HG03354 (cell line): ENCODE data around the gene AGER.
"Not testable (repeated sequence)": the region's sequence is repeated elsewhere in the genome, so short reads cannot be mapped to it uniquely, and the experiment has no call there.

Experiments
- ATAC-seq: cut with Tn5 transposase; IDR thresholded peaks from one replicate; pipeline ENCODE4 v1.9.1; 2021; ENCODE audit warnings: mild to moderate bottlenecking; ENCODE audit not compliant: unreplicated experiment, poor library complexity, severe bottlenecking

AGER gene

GRCh38 chr6:32184084-32184640 is at the start of gene AGER:
AGER (minus strand) TSS chr6:32184253; CDS start chr6:32184222, 31 bp downstream.
- ATAC-seq, result no peak

- ATAC-seq, result no peak
Observed at GRCh38 chr6:32226434-32226833, 42.4 kb upstream of the AGER start.

DNA sequence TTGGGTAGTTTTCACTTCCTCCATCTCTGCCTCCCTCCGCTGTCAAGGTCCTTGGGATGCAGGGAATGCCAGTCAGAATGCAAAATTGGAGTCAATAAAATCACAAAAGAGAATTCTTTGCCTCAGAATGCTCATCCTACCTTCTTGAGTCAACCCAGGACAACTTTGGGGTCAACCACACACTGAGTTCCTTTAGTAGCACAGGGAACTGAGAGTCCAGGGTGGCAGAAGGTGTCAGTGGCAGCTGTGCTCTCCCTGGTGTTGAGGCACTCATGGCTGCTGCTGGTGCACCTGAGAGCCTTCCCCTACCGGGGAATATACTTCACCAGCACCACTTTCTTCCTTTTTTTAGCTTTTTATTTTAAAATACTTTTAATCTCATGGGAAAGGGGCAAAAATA is 40.6 kb upstream of the AGER start:
- no peak for ATAC-seq

DNA sequence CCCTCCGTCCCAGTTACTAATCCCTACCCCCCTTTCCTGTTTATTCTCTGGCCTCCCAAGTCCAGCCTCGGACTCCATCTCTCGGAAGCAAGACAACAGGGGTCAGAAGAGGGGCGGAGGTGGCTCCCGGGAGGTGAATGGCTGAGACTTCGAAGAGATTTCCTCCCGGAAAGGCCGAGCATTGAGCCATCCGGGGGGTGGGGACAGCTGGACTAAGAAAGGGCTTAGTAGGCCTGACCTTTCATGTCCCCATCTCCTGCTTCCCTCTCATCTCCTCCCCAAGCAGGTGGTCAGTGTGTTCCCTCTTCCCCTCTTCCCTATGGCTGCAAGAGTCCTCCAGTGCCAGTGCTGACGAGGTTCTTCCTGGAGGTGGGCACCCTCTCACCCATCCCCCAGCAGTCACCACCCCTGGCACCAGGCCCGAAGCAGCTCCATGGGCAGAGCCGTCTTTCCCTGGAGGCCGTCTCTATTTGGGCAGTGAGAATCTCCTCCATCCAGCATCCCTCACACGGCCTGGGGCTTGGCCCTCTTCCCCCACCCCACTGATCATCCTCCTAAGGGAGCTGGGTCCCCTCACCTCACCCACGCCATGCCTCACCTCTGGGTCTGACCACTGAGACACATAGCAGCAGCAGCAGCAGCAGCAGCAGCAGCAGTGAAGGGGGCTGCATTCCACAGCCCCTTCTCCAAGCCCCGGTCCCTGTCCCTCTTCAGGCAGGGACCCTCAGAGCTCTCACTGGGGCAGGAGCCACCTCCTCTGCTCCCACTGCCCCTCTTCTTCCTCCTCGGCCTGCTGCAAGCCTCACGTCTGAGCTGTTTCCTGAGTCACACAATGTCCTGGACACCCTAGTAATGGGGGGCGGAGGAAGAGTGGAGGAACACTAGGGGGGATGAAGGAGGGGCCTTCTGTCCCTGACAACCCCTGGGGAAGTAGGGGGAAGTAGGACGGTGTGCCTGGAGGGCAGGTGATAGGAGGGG is 39.5 kb upstream of the AGER start, which contains the start of gene NOTCH4:
Gene NOTCH4, minus strand, starts transcription at position 810 of the 978 bp plus-strand sequence. Its CDS starts 139 bp downstream, at position 671.
- ATAC-seq, result no peak

GRCh38 chr6:32222333-32223230 is 38.5 kb upstream of the AGER start:
- no peak for ATAC-seq

GRCh38 chr6:32220021-32220420 is 36.0 kb upstream of the AGER start:
- no peak for ATAC-seq

DNA sequence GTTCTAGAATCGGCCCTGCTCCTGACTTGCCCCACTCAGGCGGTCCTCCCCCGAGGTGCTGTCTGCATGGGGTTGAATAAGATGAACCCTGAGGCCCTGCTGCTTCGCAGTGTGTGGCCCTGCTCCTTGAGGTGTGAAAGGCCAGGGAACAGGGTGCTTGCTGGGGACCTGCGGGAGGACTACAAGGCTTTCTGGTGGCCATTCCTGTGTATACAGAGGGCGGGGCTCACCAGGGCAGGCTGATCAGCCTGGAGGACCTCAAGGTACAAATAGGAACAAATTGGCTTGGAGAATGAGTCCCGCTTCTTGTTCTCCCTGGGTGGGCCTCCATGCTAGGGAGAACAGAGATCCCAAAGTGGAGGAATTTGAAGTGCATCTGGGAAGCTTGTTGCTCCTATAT is 34.1 kb upstream of the AGER start:
- ATAC-seq, result no peak

- no peak for ATAC-seq
Observed at GRCh38 chr6:32216998-32217397, 32.9 kb upstream of the AGER start.

DNA sequence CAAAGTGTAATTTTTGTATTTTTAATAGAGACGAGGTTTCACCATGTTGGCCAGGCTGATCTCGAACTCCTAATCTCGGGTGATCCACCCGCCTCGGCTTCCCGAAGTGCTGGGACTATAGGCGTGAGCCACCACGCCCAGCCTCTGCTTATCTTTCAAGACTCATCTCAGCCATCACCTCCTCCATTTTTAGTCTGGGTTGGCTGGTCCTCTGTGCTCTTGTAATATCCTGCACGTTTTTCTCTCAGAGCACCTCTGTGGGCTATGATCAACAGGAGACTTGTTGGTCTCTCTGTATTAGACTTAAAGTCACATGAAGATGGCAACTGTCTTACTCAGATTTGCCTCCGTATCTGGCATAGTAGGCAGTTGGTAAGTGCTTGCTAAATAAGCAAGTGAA is 32.2 kb upstream of the AGER start:
- no peak for ATAC-seq

GRCh38 chr6:32215617-32216016 is 31.6 kb upstream of the AGER start:
- no peak for ATAC-seq

DNA sequence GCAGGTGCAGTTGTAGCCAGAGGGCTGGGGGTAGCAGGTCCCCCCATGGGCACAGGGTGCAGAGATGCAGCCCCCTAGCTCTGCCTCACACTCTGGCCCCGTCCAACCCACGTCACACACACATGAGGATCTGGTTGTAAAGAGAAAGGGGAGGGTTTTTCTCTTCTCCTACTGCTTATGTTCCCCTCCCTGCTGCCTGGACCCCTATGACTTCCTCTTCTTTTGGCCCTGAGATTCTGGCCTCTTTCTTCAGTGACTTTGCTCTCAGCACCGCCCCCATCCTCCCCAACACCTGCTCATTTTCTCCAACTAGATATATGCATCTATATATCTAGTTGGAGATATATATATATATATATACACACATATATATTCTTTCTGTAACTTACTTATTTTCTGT is 30.1 kb upstream of the AGER start:
- ATAC-seq, result no peak

DNA sequence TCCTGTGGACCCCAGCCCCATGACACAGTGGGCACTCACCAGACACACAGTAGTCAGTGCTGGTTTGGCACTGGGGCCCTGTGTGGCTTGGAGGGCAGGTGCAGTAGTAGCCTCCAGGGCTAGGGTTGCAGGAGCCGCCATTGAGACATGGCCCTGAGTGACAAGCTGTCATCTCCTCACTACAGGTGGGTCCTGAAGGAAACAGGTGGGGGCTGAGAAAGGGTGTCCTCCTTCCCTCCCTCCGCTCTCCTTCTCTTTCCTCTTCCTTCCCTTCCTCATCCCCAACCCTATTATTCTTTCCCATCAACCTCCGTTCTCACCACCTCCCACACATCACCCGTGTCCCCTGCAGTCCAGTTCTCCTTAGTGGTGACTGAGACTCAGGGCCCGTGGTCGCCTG is 29.6 kb upstream of the AGER start:
- ATAC-seq, result no peak

- no peak for ATAC-seq
Observed at GRCh38 chr6:32212076-32212760, 28.2 kb upstream of the AGER start.

DNA sequence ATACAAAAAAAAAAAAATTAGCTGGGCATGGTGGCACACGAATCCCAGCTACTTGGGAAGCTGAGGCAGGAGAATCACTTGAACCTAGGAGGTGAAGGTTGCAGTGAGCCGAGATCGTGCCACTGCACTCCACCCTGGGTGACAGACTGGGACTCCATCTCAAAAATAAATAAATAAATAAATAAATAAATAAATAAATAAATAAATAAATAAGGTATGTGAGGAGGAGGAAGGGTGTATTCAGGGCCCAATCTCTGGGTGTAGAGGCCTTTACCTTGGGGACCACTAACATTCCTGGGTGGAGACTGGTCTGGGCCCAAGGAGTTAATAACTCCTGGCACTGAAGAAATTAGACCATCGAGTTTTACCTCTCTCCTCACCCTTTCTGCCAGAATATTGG is 27.4 kb upstream of the AGER start:
- ATAC-seq, result not testable (repeated sequence)

DNA sequence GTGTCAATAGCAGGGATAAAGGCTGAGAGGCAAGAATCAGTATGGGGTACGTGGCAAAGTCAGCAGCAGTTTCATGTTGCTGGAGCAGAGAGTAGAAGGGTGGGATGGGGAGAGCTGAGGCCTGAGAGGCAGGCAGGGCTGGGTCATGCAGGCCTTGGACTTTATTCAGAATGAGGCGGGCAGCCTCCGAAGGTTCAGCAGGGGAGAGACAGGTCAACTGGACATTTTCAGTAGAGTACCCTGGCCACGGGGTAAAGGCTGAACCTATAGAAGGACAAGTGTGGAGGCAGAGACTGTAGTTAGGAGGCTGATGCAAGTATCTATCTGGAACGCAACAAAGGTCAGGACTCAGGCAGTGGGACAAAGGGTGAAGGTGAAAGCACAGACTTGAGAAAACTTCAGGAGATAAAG is 26.1 kb upstream of the AGER start:
- no peak for ATAC-seq

DNA sequence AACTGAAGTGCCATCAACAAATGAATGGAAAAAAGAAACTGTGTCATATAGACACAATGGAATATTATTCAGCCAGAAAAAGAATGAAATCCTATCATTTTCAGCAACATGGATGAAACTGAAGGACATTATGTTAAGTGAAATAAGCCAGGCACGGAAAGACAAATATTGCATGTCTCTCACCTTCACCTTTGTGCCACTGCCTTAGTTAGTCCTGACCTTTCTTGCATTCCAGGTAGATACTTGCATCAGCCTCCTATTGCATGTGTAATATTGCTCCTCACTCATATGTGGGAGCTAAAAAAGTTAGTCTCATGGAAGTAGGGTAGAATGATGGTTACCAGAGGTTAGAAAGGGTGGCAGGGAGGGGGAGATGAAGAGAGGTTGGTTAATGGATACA is 24.9 kb upstream of the AGER start:
- no peak for ATAC-seq

DNA sequence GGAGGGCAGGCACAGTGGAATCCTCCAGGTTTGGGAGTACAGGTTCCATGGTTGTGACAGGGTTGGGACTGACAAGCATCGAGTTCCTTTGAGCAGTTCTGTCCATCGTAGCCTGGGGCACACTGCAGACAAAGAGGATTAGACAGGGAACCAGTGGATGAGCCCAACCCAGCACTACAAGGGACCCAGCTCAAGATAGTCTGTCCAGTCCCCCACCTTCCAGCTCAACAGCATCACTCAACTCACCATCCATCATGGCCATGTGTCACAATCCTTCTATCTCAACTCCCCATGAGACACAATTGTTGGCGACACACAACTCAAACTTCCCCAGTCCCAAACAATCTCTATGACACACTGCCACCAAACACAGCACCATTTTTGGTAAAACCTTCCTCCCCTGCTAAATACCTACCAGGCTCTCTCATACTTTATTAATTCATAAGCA is 20.2 kb upstream of the AGER start:
- no peak for ATAC-seq

- no peak for ATAC-seq
Observed at GRCh38 chr6:32203426-32204267, 19.6 kb upstream of the AGER start.

DNA sequence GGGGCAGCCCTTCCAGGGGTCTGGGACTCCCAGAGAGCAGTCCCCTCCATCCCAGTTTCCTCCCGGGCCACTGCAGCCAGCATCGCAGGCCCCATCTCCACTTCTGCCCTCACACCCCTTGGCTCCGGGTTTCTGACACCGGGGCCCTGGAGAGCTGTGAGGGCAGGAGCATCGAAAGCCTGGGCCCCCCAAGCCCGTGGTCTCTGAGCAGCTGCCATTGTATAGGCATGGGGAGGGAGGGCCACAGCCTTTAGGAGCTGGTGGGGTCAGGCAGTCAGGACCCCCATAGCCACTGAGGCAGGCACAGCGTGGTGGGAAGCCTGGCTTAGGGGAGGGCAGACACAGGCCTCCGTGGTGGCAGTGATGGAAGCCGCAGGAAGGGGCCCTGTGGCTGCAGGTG is 18.1 kb upstream of the AGER start:
- ATAC-seq, result no peak
